Ectodermal cell (in vitro differentiated cells): ENCODE measurements around the gene SCRN2.

Source experiments
- H3K27ac ChIP-seq: 2 replicates; pipeline ENCODE4 v1.7.0; 2013; ENCODE audit warnings: mild to moderate bottlenecking, low read depth, low read length; ENCODE audit not compliant: insufficient read depth, poor library complexity, severe bottlenecking
- H3K27me3 ChIP-seq: 2 replicates; pipeline ENCODE4 v1.7.0; 2013; ENCODE audit warnings: mild to moderate bottlenecking, low read length; ENCODE audit not compliant: insufficient read depth, control insufficient read depth, poor library complexity, severe bottlenecking
- H3K36me3 ChIP-seq: one replicate; pipeline ENCODE4 v1.7.0; 2013; ENCODE audit warnings: low read length; ENCODE audit not compliant: control insufficient read depth, insufficient read depth
- H3K4me1 ChIP-seq: one replicate; pipeline ENCODE4 v1.7.0; 2013; ENCODE audit warnings: low read length; ENCODE audit not compliant: control insufficient read depth, insufficient read depth
- H3K4me3 ChIP-seq: 2 replicates; pipeline ENCODE4 v1.7.0; 2013; ENCODE audit warnings: low read depth, low read length, control low read depth; ENCODE audit not compliant: insufficient read depth
- H3K9me3 ChIP-seq: 2 replicates; pipeline ENCODE4 v1.7.0; 2013; ENCODE audit warnings: mild to moderate bottlenecking, low read length, moderate library complexity; ENCODE audit not compliant: control insufficient read depth
- WGBS, 2 experiments: methylation state at CpG; one replicate each; pipeline ENCODE4 v1.1.7; 2013; ENCODE audit warnings: missing lambda C conversion rate in 2 of 2; 5-methylcytosine and 5-hydroxymethylcytosine counted together

Gene SCRN2

GRCh38 chr17:47855737-47856136 is 14.7 kb upstream of the SCRN2 start:
- H3K27ac ChIP-seq, result no peak overlapping the region
- 67 to 78% methylated on average over 3 of the region's 3 CpGs for WGBS, 2 experiments
- no peaks in the 10 kb centered on the region for H3K9me3 ChIP-seq
- peaks cover 53% of the 10 kb centered on the region for H3K27me3 ChIP-seq
- no peaks in the 10 kb centered on the region for H3K36me3 ChIP-seq
- H3K4me3 ChIP-seq, result no peak overlapping the region
- H3K4me1 ChIP-seq, result peaks cover 18% of the 10 kb centered on the region

- peaks cover 75% of the 10 kb centered on the region for H3K27me3 ChIP-seq
- peaks cover 23% of the 10 kb centered on the region for H3K4me1 ChIP-seq
- H3K9me3 ChIP-seq, result no peaks in the 10 kb centered on the region
- no peak overlapping the region for H3K4me3 ChIP-seq
- no peak overlapping the region for H3K27ac ChIP-seq
- 69 to 70% methylated on average over 5 of the region's 5 CpGs for WGBS, 2 experiments
- no peaks in the 10 kb centered on the region for H3K36me3 ChIP-seq
Observed at GRCh38 chr17:47853616-47854015, 12.5 kb upstream of the SCRN2 start.

GRCh38 chr17:47852113-47852949 is 11.3 kb upstream of the SCRN2 start:
- H3K9me3 ChIP-seq, result no peaks in the 10 kb centered on the region
- peaks cover 87% of the 10 kb centered on the region for H3K27me3 ChIP-seq
- no peaks in the 10 kb centered on the region for H3K36me3 ChIP-seq
- H3K4me3 ChIP-seq, result no peak overlapping the region
- 45 to 46% methylated on average over 30 to 32 of the region's 32 CpGs for WGBS, 2 experiments
- H3K27ac ChIP-seq, result no peak overlapping the region
- H3K4me1 ChIP-seq, result peaks cover 23% of the 10 kb centered on the region

GRCh38 chr17:47851764-47852112 is 10.7 kb upstream of the SCRN2 start:
- H3K27me3 ChIP-seq, result peaks cover 93% of the 10 kb centered on the region
- no peaks in the 10 kb centered on the region for H3K9me3 ChIP-seq
- no peak overlapping the region for H3K27ac ChIP-seq
- 0 to 2% methylated on average over 11 of the region's 11 CpGs for WGBS, 2 experiments
- H3K4me1 ChIP-seq, result peaks cover 23% of the 10 kb centered on the region
- no peaks in the 10 kb centered on the region for H3K36me3 ChIP-seq
- no peak overlapping the region for H3K4me3 ChIP-seq

GRCh38 chr17:47850692-47851573 is 9.9 kb upstream of the SCRN2 start, which contains the start of gene SP6:
Gene SP6 (minus strand): TSS chr17:47851163. CDS start chr17:47848429, 2,734 bp downstream.
- H3K9me3 ChIP-seq, result no peaks in the 10 kb centered on the region
- 1% methylated on average over 70 to 71 of the region's 71 CpGs for WGBS, 2 experiments
- no peak within 1 kb of the TSS for H3K27ac ChIP-seq
- H3K36me3 ChIP-seq, result no peaks in the 10 kb centered on the region
- H3K4me3 ChIP-seq, result peak within 1 kb of the TSS; percentile 40
- H3K27me3 ChIP-seq, result peaks cover 99% of the 10 kb centered on the region
- peaks cover 24% of the 10 kb centered on the region for H3K4me1 ChIP-seq

GRCh38 chr17:47850373-47850691 is 9.3 kb upstream of the SCRN2 start:
- H3K27me3 ChIP-seq, result peaks cover 100% of the 10 kb centered on the region
- WGBS, 2 experiments, result 17 to 19% methylated on average over 9 of the region's 9 CpGs
- peaks cover 28% of the 10 kb centered on the region for H3K4me1 ChIP-seq
- H3K36me3 ChIP-seq, result no peaks in the 10 kb centered on the region
- H3K9me3 ChIP-seq, result no peaks in the 10 kb centered on the region
- peak overlapping the region; percentile 40 for H3K4me3 ChIP-seq
- no peak overlapping the region for H3K27ac ChIP-seq

GRCh38 chr17:47848198-47848513 is 7.1 kb upstream of the SCRN2 start:
- WGBS, 2 experiments, result 35 to 39% methylated on average over 23 of the region's 23 CpGs
- H3K36me3 ChIP-seq, result no peaks in the 10 kb centered on the region
- no peak overlapping the region for H3K4me3 ChIP-seq
- H3K9me3 ChIP-seq, result no peaks in the 10 kb centered on the region
- H3K4me1 ChIP-seq, result peaks cover 26% of the 10 kb centered on the region
- H3K27ac ChIP-seq, result no peak overlapping the region
- peaks cover 82% of the 10 kb centered on the region for H3K27me3 ChIP-seq

GRCh38 chr17:47847341-47848197 is 6.5 kb upstream of the SCRN2 start:
- Histone ChIP-seq H3K4me3 (no peak overlapping the region), H3K27me3 (peaks cover 76% of the 10 kb centered on the region), H3K9me3 (no peaks in the 10 kb centered on the region), H3K36me3 (no peaks in the 10 kb centered on the region), H3K4me1 (peaks cover 22% of the 10 kb centered on the region), H3K27ac (no peak overlapping the region)
- WGBS, 2 experiments, result 21 to 24% methylated on average over 71 of the region's 71 CpGs

- H3K4me3 ChIP-seq, result peak overlapping the region; percentile 5
Observed at GRCh38 chr17:47846716-47847340, 5.8 kb upstream of the SCRN2 start.

More at GRCh38 chr17:47846716-47847340, 5.8 kb upstream of the SCRN2 start:
- peaks cover 68% of the 10 kb centered on the region for H3K27me3 ChIP-seq
- H3K4me1 ChIP-seq, result peaks cover 14% of the 10 kb centered on the region
- no peaks in the 10 kb centered on the region for H3K36me3 ChIP-seq
- 22 to 27% methylated on average over 31 of the region's 31 CpGs for WGBS, 2 experiments
- no peaks in the 10 kb centered on the region for H3K9me3 ChIP-seq
- H3K27ac ChIP-seq, result no peak overlapping the region
